Subcutaneous adipose tissue (tissue), 4 donors: ENCODE data around the gene BCOR. TPM values are rescaled to one million over a fixed set of nuclear protein-coding genes. Genes with fewer than 3 reads are reported as not detected.

ENCODE experiments used
- total RNA-seq, 4 donors: library from RNA; depleted of rRNA; stranded (reverse); fragments of >200 nt; gene quantifications; one replicate each; pipeline ENCODE4 v1.1.0, GENCODE V29; 2016
- TF ChIP-seq, protein P1 (sequence below): fragments of 450-650 bp; IDR thresholded peaks from one replicate; pipeline ENCODE4 v1.5.1; 2016; ENCODE audit warnings: low read depth, mild to moderate bottlenecking, control low read depth, antibody characterized with exemption, moderate library complexity

Gene BCOR
- total RNA-seq, 4 donors from 2014 or later, result 9.3 to 17.1 (median 9.5) TPM

DNA sequence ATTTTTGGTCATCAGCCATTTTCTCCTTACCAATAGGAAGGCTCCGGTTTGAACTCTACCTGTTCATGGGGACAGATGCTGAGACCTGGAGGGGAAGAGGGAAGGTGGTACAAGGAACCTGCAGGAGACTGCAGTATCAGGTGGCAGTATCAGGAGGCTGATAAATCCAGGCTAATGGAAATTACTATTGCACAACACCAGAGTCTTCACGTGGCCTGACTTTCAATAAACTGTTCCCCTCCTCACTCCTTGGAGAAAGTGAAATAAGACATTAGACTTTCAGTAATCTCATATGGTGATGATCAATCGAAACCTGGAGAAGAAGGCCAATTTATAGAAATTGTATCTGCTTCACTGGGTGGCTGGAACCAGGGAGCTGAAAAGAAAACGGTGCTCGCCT, 46.2 kb upstream of the BCOR start:
- TF ChIP-seq, protein P1, sequence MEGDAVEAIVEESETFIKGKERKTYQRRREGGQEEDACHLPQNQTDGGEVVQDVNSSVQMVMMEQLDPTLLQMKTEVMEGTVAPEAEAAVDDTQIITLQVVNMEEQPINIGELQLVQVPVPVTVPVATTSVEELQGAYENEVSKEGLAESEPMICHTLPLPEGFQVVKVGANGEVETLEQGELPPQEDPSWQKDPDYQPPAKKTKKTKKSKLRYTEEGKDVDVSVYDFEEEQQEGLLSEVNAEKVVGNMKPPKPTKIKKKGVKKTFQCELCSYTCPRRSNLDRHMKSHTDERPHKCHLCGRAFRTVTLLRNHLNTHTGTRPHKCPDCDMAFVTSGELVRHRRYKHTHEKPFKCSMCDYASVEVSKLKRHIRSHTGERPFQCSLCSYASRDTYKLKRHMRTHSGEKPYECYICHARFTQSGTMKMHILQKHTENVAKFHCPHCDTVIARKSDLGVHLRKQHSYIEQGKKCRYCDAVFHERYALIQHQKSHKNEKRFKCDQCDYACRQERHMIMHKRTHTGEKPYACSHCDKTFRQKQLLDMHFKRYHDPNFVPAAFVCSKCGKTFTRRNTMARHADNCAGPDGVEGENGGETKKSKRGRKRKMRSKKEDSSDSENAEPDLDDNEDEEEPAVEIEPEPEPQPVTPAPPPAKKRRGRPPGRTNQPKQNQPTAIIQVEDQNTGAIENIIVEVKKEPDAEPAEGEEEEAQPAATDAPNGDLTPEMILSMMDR, result no peak

DNA sequence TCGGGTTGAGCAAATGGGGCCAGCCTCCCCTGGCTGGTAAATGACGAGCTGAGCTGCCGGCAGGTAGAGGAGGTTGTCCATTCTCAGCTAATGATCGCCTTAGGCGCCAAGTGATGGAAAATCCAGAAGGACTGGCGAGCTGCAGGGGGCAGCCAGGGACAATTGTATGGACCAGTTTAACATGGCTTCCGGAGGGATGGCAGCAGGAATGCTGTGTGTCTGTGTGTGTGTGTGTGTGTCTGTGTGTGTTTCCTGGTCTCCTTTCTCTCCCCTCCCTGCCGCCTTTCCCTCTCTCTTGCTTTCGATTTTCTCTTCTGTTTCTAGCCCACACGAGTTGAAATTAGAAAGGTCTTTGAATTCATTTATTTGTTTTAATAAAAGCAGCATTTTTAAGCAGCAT, 45.2 kb upstream of the BCOR start:
- TF ChIP-seq, protein P1, result no peak

DNA sequence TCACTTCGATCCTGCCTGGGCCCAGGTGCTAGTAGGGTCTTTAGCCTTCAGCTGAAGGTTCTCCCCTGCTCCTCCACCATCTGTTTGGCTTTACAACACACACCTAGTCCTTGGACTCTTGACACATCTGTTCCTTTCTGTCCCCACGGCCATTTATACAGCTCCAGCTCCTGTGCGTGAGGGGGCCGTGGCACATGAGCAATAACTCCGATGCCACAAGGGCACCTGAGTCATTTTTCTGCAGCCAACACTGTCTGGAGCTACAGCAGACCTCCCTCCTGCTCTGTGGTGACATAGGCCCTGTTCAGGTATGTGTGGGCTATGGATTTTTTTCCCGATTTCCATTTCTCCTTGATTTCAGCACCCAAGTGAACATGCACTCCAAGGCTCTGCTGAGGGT, 44.7 kb upstream of the BCOR start:
- TF ChIP-seq, protein P1, result no peak

DNA sequence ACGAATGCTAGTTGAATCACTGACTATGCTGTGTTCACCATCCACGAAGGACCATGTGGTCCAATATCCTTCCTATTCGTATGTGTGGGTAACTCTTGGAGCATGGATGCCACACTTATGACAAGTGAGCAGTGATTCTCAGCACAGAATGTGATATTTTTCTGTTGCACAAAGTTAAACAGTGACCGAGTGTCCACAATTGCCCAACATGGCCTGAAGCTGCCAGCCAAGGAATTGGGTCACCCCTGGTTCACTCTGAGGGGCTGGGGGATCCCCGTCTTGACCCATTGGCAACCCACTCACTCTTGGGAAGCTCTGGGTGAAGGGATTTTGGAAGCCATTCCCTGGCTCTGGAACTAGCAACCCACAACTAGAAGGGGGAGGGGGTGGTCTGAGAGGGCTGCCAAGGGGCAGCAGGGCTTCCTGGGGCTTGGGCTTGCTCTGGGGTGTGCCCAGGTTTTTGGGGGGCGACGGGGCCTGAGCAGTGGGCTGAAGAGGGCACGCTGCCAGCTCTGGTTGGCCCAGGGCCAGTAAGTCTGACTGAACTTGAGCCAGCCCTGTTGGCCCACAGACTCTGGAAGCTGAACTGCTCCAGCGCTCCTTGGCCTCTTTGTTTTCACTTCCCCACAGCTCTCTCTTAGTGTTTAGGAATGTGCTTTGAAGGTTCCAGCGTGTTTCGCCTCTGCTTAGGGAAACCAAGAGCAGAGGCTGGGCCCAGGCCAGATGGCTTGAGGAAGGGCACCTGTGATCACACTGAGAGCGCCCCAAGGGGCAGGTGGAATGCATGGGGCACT, 43.1 kb upstream of the BCOR start:
- TF ChIP-seq, protein P1, result no peak

DNA sequence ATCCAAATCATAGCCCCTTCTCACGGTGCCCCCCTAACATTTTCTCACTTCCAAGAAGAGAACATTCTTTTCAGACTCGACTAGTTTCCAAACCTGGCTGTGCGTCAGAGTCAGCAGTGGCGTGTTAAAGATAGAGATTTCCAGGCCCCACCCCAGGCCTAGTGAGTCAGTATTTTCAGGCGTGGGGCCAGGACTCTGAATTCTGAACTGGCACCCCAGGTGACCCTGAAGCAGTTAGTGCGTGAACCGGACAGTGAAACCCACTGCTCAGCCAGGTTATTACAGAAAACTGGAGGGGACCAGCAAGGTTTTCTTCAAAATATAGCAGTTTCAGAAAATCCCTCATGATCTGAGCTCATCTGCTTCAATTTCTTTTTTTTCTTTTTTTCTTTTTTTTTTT, 35.0 kb upstream of the BCOR start:
- TF ChIP-seq, protein P1, result no peak

DNA sequence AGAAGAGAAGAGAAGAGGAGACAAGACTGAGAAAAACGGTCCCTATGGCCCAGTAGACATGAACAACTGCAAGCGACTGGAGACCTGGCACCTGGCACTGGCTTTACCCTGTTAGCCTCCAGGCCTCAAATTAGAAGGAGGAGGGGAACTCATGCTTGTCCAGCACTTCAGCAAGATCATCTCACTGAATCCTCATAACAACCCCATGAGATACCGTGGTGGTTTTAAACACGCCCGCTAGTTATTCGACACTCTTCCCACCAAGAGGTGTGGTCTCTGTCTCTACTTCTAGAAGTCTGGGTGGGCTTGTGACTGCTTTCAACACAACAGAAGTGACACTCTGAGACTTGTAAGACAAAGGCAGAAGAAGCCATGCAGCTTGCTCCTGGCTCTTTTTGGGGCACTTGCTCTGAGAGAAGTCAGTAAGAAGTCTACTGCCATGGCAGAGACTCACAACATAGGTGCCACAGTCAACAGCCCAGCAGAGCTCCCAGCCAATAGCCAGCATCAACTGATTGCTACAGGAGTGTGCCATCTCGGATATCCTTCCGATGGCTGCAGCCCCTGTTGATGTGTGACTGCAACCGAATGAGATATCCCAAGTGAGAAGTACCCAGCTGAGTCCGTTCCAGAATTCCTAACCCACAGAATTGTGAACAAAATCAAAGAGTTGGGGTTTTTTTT, 34.0 kb upstream of the BCOR start:
- TF ChIP-seq, protein P1, result no peak

DNA sequence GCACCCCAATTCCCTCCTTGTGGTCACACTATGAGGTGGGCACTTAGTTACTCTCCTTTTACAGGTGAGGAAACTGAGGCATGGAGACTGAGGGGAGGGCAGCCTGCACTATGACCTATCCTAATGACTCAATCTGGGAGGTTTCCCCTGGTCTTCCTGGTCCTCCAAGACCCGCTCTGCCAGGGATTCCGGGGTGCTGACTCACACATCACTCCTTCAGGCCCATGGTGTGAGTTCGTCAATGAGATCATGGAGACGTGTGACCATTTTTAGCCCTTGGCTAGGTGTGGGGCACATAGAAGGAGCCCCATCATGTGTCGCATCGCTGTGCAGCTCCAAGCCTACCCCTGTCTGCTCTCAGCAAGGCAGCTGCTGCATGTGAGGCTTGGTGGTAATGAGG, 32.4 kb upstream of the BCOR start:
- TF ChIP-seq, protein P1, result no peak
